ENCODE measurements around the gene ADCY1.

The ADCY1 gene

GRCh38 chr7:45578022-45578421 lies 3.9 kb downstream of the ADCY1 start:
- DNase-seq, result no peak

- no peak for DNase-seq
Observed at GRCh38 chr7:45578467-45578866, 4.3 kb downstream of the ADCY1 start.

- no peak for DNase-seq
Observed at GRCh38 chr7:45579391-45579801, 5.2 kb downstream of the ADCY1 start.

- DNase-seq, result no peak
Observed at GRCh38 chr7:45580053-45580872, 6.1 kb downstream of the ADCY1 start.

- no peak for DNase-seq
Observed at GRCh38 chr7:45581271-45581780, 7.2 kb downstream of the ADCY1 start.

GRCh38 chr7:45582136-45582749 lies 8.1 kb downstream of the ADCY1 start:
- no peak for DNase-seq

- no peak for DNase-seq
Observed at GRCh38 chr7:45582868-45583277, 8.7 kb downstream of the ADCY1 start.

- DNase-seq, result no peak
Observed at GRCh38 chr7:45583296-45583695, 9.1 kb downstream of the ADCY1 start.

GRCh38 chr7:45584261-45585210 lies 10.4 kb downstream of the ADCY1 start:
- DNase-seq, result no peak

- DNase-seq, result no peak
Observed at GRCh38 chr7:45585628-45586027, 11.5 kb downstream of the ADCY1 start.

- DNase-seq, result no peak
Observed at GRCh38 chr7:45586542-45587520, 12.7 kb downstream of the ADCY1 start.

GRCh38 chr7:45588466-45588865 lies 14.3 kb downstream of the ADCY1 start:
- no peak for DNase-seq

GRCh38 chr7:45589061-45589460 lies 14.9 kb downstream of the ADCY1 start:
- DNase-seq, result no peak

- no peak for DNase-seq
Observed at GRCh38 chr7:45589915-45590678, 15.9 kb downstream of the ADCY1 start.

- no peak for DNase-seq
Observed at GRCh38 chr7:45590679-45591057, 16.5 kb downstream of the ADCY1 start.

- no peak for DNase-seq
Observed at GRCh38 chr7:45591101-45591906, 17.1 kb downstream of the ADCY1 start.

GRCh38 chr7:45592230-45592991 lies 18.2 kb downstream of the ADCY1 start:
- no peak for DNase-seq

GRCh38 chr7:45593121-45593541 lies 19.0 kb downstream of the ADCY1 start:
- no peak for DNase-seq

- no peak for DNase-seq
Observed at GRCh38 chr7:45593877-45594276, 19.7 kb downstream of the ADCY1 start.

Data from activated gamma-delta T cell (primary cell).